Kasumi-1 (cell line): Measurements from ENCODE around the gene PIGQ.
"Not testable (repeated sequence)": the region's sequence is repeated elsewhere in the genome, so short reads cannot be mapped to it uniquely, and the experiment has no call there.

Source experiments
- DNase-seq, 2 experiments: peaks; one replicate each; lab custom pipeline; 2025; lab: John Stamatoyannopoulos, UW

The PIGQ gene

GRCh38 chr16:586047-586644, 16.4 kb downstream of the PIGQ start:
- no peak for DNase-seq

- DNase-seq = no peak
These were observed 17.1 kb downstream of the PIGQ start for GRCh38 chr16:586645-587590.

- DNase-seq = no peak
These were observed 18.8 kb downstream of the PIGQ start for GRCh38 chr16:588639-588888.

- DNase-seq = peak; percentile 58 to 64
These were observed 19.3 kb downstream of the PIGQ start for GRCh38 chr16:588889-589657.

GRCh38 chr16:589658-590187, 20.0 kb downstream of the PIGQ start, which contains the start of gene RAB40C:
Gene RAB40C (plus strand): TSS chr16:590066. CDS start chr16:590292, 226 bp downstream.
- peak; percentile 69 to 79 for DNase-seq

GRCh38 chr16:590188-590814, 20.5 kb downstream of the PIGQ start:
- no peak for DNase-seq

GRCh38 chr16:590815-591200, 21.0 kb downstream of the PIGQ start:
- DNase-seq = no peak

GRCh38 chr16:591231-591630, 21.5 kb downstream of the PIGQ start:
- DNase-seq = no peak

GRCh38 chr16:591892-592517, 22.2 kb downstream of the PIGQ start:
- DNase-seq = no peak

- peak; percentile 48 to 62 for DNase-seq
These were observed 22.9 kb downstream of the PIGQ start for GRCh38 chr16:592518-593306.

- DNase-seq = no peak
These were observed 23.6 kb downstream of the PIGQ start for GRCh38 chr16:593406-593805.

GRCh38 chr16:593807-594206, 24.0 kb downstream of the PIGQ start:
- DNase-seq = no peak

GRCh38 chr16:595094-595528, 25.3 kb downstream of the PIGQ start:
- no peak for DNase-seq

GRCh38 chr16:595942-596735, 26.4 kb downstream of the PIGQ start:
- peak; percentile 35 to 53 for DNase-seq

GRCh38 chr16:596736-597060, 26.9 kb downstream of the PIGQ start:
- no peak for DNase-seq

- DNase-seq = not testable (repeated sequence)
These were observed 27.9 kb downstream of the PIGQ start for GRCh38 chr16:597655-598054.

GRCh38 chr16:598823-599739, 29.3 kb downstream of the PIGQ start:
- no peak for DNase-seq

- peak; percentile 44 to 55 for DNase-seq
These were observed 31.0 kb downstream of the PIGQ start for GRCh38 chr16:600781-601180.

- no peak for DNase-seq
These were observed 34.2 kb downstream of the PIGQ start for GRCh38 chr16:603933-604332.
